Vagina (tissue), 2 donors: Measurements from ENCODE around the gene ZAP70. TPM values are rescaled to one million over a fixed set of nuclear protein-coding genes. Genes with fewer than 3 reads are reported as not detected.

Experiments used
- DNase-seq, 2 donors: peaks; one replicate each; pipeline ENCODE4 v3.0.0-alpha.2; 2017; ENCODE audit errors: extremely low spot score in 2 of 2
- H3K27ac ChIP-seq: fragments of 200-600 bp; sonication (generic); one replicate; pipeline ENCODE4 v1.5.1; 2019
- H3K27me3 ChIP-seq: fragments of 200-600 bp; sonication (generic); one replicate; pipeline ENCODE4 v1.5.1; 2019
- H3K36me3 ChIP-seq, 2 donors: fragments of 200-600 bp; sonication (generic); one replicate each; pipeline ENCODE4 v1.5.1; 2017 to 2019
- H3K4me1 ChIP-seq: fragments of 200-600 bp; sonication (generic); one replicate; pipeline ENCODE4 v1.5.1; 2019
- H3K4me3 ChIP-seq, 2 donors: fragments of 200-600 bp; sonication (generic); 1 replicate in 1 of 2; 2 replicates in 1 of 2; pipeline ENCODE4 v1.5.1; 2016 to 2019
- H3K9me3 ChIP-seq: fragments of 200-600 bp; sonication (generic); one replicate; pipeline ENCODE4 v1.5.1; 2019
- POLR2A ChIP-seq, 2 donors: fragments of 450-650 bp; IDR thresholded peaks; one replicate each; pipeline ENCODE4 v1.6.1; 2017; ENCODE audit warnings: antibody characterized with exemption in 2 of 2, mild to moderate bottlenecking in 2 of 2, moderate library complexity in 2 of 2
- POLR2AphosphoS5 ChIP-seq, 2 donors: sonication (generic); formaldehyde crosslinking; IDR thresholded peaks; one replicate each; pipeline ENCODE4 v1.9.0; 2017; ENCODE audit warnings: antibody characterized with exemption in 2 of 2, mild to moderate bottlenecking in 2 of 2, low read depth in 1 of 2; ENCODE audit not compliant: insufficient read depth in 1 of 2
- intact Hi-C: fragments of 100-400 bp; cut with DNase I; formaldehyde crosslinking; loops from one replicate; pipeline ENCODE4 v1.15.1; 2023
- total RNA-seq: library from RNA; depleted of rRNA; stranded (reverse); fragments of >200 nt; gene quantifications from one replicate; pipeline ENCODE4 v1.2.3, GENCODE V29; 2016
- TF ChIP-seq, protein P1 (sequence below), 3 experiments: fragments of 450-650 bp in 2 of 3; fragments of 200-600 bp in 1 of 3; sonication (generic) in 1 of 3; IDR thresholded peaks; one replicate each; pipeline ENCODE4 v1.5.1; 2017 to 2019; ENCODE audit warnings: antibody characterized with exemption in 3 of 3, mild to moderate bottlenecking in 2 of 3, moderate library complexity in 2 of 3

ZAP70 gene
- total RNA-seq, 1 donor from 2014 or later: 16.7 TPM

DNA sequence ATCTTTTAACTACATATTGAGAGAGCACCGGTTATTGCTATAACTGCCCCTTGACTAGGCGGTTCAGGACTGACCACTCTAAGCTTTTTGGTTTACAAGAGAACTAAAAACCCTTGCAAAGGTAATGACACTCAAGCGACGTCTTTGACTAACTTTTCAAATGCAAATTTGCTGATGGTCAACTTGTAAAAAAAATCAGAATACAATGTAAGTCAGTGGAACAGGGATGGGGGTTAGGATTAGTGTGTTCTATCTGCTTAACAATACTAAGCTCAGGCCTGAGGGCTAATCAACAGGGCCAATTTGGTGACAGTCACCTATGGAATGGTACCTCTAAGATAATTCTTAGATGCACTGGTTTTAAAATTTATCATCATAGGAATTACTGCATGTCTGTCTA, 57.1 kb downstream of the ZAP70 start:
- H3K4me1 ChIP-seq: no peaks in the 10 kb centered on the region
- peaks cover 0 to 28% of the 10 kb centered on the region in 2 donors for H3K36me3 ChIP-seq
- TF ChIP-seq POLR2AphosphoS5 (IDR thresholded peaks at IDR 0.05; ENCODE audit: insufficient read depth in 1 of 2, low read depth in 1 of 2): no peak
- TF ChIP-seq, protein P1, sequence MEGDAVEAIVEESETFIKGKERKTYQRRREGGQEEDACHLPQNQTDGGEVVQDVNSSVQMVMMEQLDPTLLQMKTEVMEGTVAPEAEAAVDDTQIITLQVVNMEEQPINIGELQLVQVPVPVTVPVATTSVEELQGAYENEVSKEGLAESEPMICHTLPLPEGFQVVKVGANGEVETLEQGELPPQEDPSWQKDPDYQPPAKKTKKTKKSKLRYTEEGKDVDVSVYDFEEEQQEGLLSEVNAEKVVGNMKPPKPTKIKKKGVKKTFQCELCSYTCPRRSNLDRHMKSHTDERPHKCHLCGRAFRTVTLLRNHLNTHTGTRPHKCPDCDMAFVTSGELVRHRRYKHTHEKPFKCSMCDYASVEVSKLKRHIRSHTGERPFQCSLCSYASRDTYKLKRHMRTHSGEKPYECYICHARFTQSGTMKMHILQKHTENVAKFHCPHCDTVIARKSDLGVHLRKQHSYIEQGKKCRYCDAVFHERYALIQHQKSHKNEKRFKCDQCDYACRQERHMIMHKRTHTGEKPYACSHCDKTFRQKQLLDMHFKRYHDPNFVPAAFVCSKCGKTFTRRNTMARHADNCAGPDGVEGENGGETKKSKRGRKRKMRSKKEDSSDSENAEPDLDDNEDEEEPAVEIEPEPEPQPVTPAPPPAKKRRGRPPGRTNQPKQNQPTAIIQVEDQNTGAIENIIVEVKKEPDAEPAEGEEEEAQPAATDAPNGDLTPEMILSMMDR (IDR thresholded peaks at IDR 0.05): no peak
- no peak for TF ChIP-seq POLR2A (IDR thresholded peaks at IDR 0.05)
- H3K9me3 ChIP-seq: no peaks in the 10 kb centered on the region
- intact Hi-C loops: no loop called here
- H3K4me3 ChIP-seq: no peak overlapping the region
- H3K27me3 ChIP-seq: no peaks in the 10 kb centered on the region
- H3K27ac ChIP-seq: no peak overlapping the region
- DNase-seq: no peak

DNA sequence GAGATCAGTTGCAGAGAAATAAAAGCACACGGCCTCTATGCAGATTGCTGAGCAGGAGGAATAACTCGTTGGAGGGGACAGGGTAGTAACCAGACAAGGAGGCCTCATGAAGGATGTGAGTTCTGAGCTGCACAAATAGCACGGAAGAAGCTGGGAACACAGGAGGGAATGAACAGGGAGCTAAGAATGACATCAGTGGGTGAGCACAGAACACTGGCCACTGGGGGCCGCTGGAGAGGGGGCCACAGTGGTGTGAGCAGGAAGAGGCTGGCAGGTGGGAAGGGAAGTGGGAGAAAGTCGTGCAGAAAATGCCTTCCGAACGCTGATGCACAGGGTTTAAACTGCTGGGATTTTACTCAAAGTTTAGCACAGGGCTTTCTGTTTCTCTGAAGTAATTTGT, 61.0 kb downstream of the ZAP70 start:
- Histone ChIP-seq H3K9me3 (no peaks in the 10 kb centered on the region), H3K4me3 (no peak overlapping the region), H3K27me3 (no peaks in the 10 kb centered on the region), H3K27ac (no peak overlapping the region), H3K36me3 (peaks cover 0 to 25% of the 10 kb centered on the region in 2 donors), H3K4me1 (no peaks in the 10 kb centered on the region)
- TF ChIP-seq, protein P1 (IDR thresholded peaks at IDR 0.05): no peak
- TF ChIP-seq POLR2A (IDR thresholded peaks at IDR 0.05) (no peak), POLR2AphosphoS5 (IDR thresholded peaks at IDR 0.05; ENCODE audit: insufficient read depth in 1 of 2, low read depth in 1 of 2) (no peak)
- DNase-seq: no peak
- intact Hi-C loops: no loop called here

DNA sequence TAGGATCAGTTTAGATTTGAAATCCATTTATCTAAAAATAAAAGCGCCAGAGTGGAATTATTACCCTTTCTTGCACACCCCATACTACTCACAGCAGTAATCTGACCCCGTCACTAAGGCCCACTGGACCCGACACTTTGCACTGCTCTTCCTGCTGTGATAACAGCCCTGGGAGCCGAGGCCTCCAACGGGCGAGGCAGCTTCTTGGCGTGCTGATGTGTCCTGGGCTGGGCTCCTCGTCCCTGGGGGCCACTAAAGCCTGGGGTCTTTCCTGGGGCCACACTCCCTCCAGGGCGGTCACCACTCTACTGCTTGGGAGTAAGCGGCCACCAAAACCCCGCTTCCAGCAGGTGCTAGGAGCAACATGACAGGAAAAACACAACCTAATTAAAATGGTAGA, 61.7 kb downstream of the ZAP70 start:
- Histone ChIP-seq H3K36me3 (peaks cover 0 to 25% of the 10 kb centered on the region in 2 donors), H3K9me3 (no peaks in the 10 kb centered on the region), H3K4me3 (no peak overlapping the region), H3K27me3 (no peaks in the 10 kb centered on the region), H3K27ac (no peak overlapping the region), H3K4me1 (no peaks in the 10 kb centered on the region)
- intact Hi-C loops: no loop called here
- no peak for DNase-seq
- TF ChIP-seq, protein P1 (IDR thresholded peaks at IDR 0.05): no peak
- no peak for TF ChIP-seq POLR2A (IDR thresholded peaks at IDR 0.05)
- no peak for TF ChIP-seq POLR2AphosphoS5 (IDR thresholded peaks at IDR 0.05; ENCODE audit: insufficient read depth in 1 of 2, low read depth in 1 of 2)

DNA sequence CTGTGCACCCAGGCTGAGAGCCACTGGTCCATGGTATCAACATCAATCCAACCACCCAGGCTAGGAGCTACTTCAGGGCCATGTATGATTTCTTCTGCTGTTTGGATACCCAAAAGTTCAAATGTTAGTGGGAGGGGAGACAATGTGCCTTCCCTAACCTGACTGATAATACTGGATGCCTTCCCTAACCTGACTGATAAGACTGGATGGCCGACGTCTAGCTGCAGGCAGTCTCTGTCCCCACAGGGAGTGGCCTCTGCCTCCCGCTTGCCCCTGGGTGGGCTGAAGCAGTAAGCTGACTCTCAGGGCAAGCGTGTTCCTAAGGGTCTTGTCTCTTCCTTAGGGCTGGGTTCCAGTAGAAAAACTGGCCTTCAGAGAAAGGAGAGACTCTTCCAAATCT, 65.8 kb downstream of the ZAP70 start:
- no peak overlapping the region for H3K27ac ChIP-seq
- DNase-seq: no peak
- no peak for TF ChIP-seq POLR2A (IDR thresholded peaks at IDR 0.05)
- TF ChIP-seq, protein P1 (IDR thresholded peaks at IDR 0.05): no peak
- TF ChIP-seq POLR2AphosphoS5 (IDR thresholded peaks at IDR 0.05; ENCODE audit: insufficient read depth in 1 of 2, low read depth in 1 of 2): no peak
- no peaks in the 10 kb centered on the region for H3K4me1 ChIP-seq
- intact Hi-C loops: no loop called here
- no peaks in the 10 kb centered on the region for H3K27me3 ChIP-seq
- no peak overlapping the region for H3K4me3 ChIP-seq
- H3K9me3 ChIP-seq: no peaks in the 10 kb centered on the region
- H3K36me3 ChIP-seq: peaks cover 0 to 9% of the 10 kb centered on the region in 2 donors

DNA sequence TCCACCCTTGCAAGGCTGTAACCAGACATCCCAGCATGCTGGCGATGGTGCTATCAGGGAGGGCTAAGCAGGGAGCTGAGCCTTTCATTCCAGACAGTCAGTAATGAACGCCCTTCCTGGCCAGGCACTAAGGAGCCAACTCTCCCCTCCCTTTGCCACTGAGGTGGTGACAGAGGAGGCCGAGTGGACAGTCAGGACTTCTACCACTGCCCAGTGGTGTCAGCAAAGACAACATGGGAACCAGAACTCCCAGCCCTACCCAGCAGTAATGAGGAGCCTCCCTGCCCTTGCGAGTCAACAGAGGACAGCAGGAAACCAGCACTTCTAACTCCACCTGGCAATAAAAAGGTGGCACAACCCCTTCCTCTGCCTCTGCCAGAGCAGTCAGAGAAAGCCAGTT, 68.6 kb downstream of the ZAP70 start:
- TF ChIP-seq, protein P1 (IDR thresholded peaks at IDR 0.05): no peak
- TF ChIP-seq POLR2AphosphoS5 (IDR thresholded peaks at IDR 0.05; ENCODE audit: insufficient read depth in 1 of 2, low read depth in 1 of 2): no peak
- TF ChIP-seq POLR2A (IDR thresholded peaks at IDR 0.05): no peak
- H3K27ac ChIP-seq: no peak overlapping the region
- intact Hi-C loops: no loop called here
- no peaks in the 10 kb centered on the region for H3K27me3 ChIP-seq
- H3K4me1 ChIP-seq: no peaks in the 10 kb centered on the region
- no peak for DNase-seq
- no peaks in the 10 kb centered on the region for H3K9me3 ChIP-seq
- H3K36me3 ChIP-seq: peaks cover 0 to 6% of the 10 kb centered on the region in 2 donors
- no peak overlapping the region for H3K4me3 ChIP-seq
